Fibroblast of peridontal ligament (primary cell): ENCODE data around the gene PPP6R3.

Source experiments
- DNase-seq: peaks from one replicate; pipeline ENCODE4 v3.0.0-alpha.2; 2010; ENCODE audit errors: extremely low read depth

PPP6R3 gene

GRCh38 chr11:68495220-68495729 is 34.7 kb downstream of the PPP6R3 start:
- DNase-seq, result no peak

GRCh38 chr11:68495872-68496271 is 35.3 kb downstream of the PPP6R3 start:
- DNase-seq, result no peak

- DNase-seq, result no peak
Observed at GRCh38 chr11:68497761-68498160, 37.2 kb downstream of the PPP6R3 start.

- no peak for DNase-seq
Observed at GRCh38 chr11:68498321-68498720, 37.8 kb downstream of the PPP6R3 start.

GRCh38 chr11:68498903-68499883 is 38.6 kb downstream of the PPP6R3 start:
- no peak for DNase-seq

GRCh38 chr11:68500206-68500605 is 39.7 kb downstream of the PPP6R3 start:
- DNase-seq, result no peak

GRCh38 chr11:68501813-68502212 is 41.3 kb downstream of the PPP6R3 start:
- DNase-seq, result no peak

GRCh38 chr11:68503251-68503687 is 42.7 kb downstream of the PPP6R3 start:
- no peak for DNase-seq

GRCh38 chr11:68503792-68504191 is 43.2 kb downstream of the PPP6R3 start:
- DNase-seq, result no peak

GRCh38 chr11:68504432-68505066 is 44.0 kb downstream of the PPP6R3 start:
- peak; percentile 43 for DNase-seq

- peak; percentile 38 for DNase-seq
Observed at GRCh38 chr11:68505596-68505995, 45.0 kb downstream of the PPP6R3 start.

- DNase-seq, result no peak
Observed at GRCh38 chr11:68506908-68507307, 46.4 kb downstream of the PPP6R3 start.

- DNase-seq, result peak; percentile 79
Observed at GRCh38 chr11:68508425-68508824, 47.9 kb downstream of the PPP6R3 start.

GRCh38 chr11:68509066-68509465 is 48.5 kb downstream of the PPP6R3 start:
- peak; percentile 65 for DNase-seq

- no peak for DNase-seq
Observed at GRCh38 chr11:68513930-68514487, 53.5 kb downstream of the PPP6R3 start.

- DNase-seq, result no peak
Observed at GRCh38 chr11:68517121-68517741, 56.7 kb downstream of the PPP6R3 start.

- no peak for DNase-seq
Observed at GRCh38 chr11:68518191-68518590, 57.6 kb downstream of the PPP6R3 start.

- DNase-seq, result no peak
Observed at GRCh38 chr11:68521969-68522652, 61.6 kb downstream of the PPP6R3 start.

GRCh38 chr11:68523033-68523432 is 62.5 kb downstream of the PPP6R3 start:
- DNase-seq, result no peak

- no peak for DNase-seq
Observed at GRCh38 chr11:68523743-68524142, 63.2 kb downstream of the PPP6R3 start.

GRCh38 chr11:68524213-68524612 is 63.7 kb downstream of the PPP6R3 start:
- DNase-seq, result no peak
